ENCODE measurements around the gene FICD.
"Not testable (repeated sequence)": the region's sequence is repeated elsewhere in the genome, so short reads cannot be mapped to it uniquely, and the experiment has no call there.

Gene FICD

GRCh38 chr12:108483213-108484059 lies 31.6 kb upstream of the FICD start:
- Histone ChIP-seq H3K4me1 (ENCODE audit: control insufficient read depth in 1 of 2, insufficient read depth in 2 of 2, low read length in 2 of 2) (no peaks in the 10 kb centered on the region), H3K27ac (ENCODE audit: low read length) (no peak overlapping the region)

GRCh38 chr12:108484431-108484830 lies 30.6 kb upstream of the FICD start:
- no peak overlapping the region for H3K4me3 ChIP-seq (ENCODE audit: low read depth in 1 of 2, low read length in 2 of 2)
- no peaks in the 10 kb centered on the region for H3K27me3 ChIP-seq (ENCODE audit: low read depth, low read length)
- no peaks in the 10 kb centered on the region for H3K4me1 ChIP-seq (ENCODE audit: control insufficient read depth in 1 of 2, insufficient read depth in 2 of 2, low read length in 2 of 2)
- no peak overlapping the region for H3K27ac ChIP-seq (ENCODE audit: low read length)
- no peaks in the 10 kb centered on the region for H3K9me3 ChIP-seq (ENCODE audit: control insufficient read depth in 1 of 2, low read length in 2 of 2)
- no peaks in the 10 kb centered on the region for H3K36me3 ChIP-seq (ENCODE audit: control insufficient read depth in 1 of 2, insufficient read depth in 2 of 2, low read length in 2 of 2)

More at GRCh38 chr12:108483213-108484059, 31.6 kb upstream of the FICD start:
- Histone ChIP-seq H3K4me3 (ENCODE audit: low read depth in 1 of 2, low read length in 2 of 2) (no peak overlapping the region), H3K36me3 (ENCODE audit: control insufficient read depth in 1 of 2, insufficient read depth in 2 of 2, low read length in 2 of 2) (no peaks in the 10 kb centered on the region), H3K27me3 (ENCODE audit: low read depth, low read length) (no peaks in the 10 kb centered on the region), H3K9me3 (ENCODE audit: control insufficient read depth in 1 of 2, low read length in 2 of 2) (no peaks in the 10 kb centered on the region)

GRCh38 chr12:108484845-108485244 lies 30.2 kb upstream of the FICD start:
- Histone ChIP-seq H3K4me3 (ENCODE audit: low read depth in 1 of 2, low read length in 2 of 2) (no peak overlapping the region), H3K36me3 (ENCODE audit: control insufficient read depth in 1 of 2, insufficient read depth in 2 of 2, low read length in 2 of 2) (no peaks in the 10 kb centered on the region), H3K4me1 (ENCODE audit: control insufficient read depth in 1 of 2, insufficient read depth in 2 of 2, low read length in 2 of 2) (no peaks in the 10 kb centered on the region), H3K27ac (ENCODE audit: low read length) (no peak overlapping the region), H3K9me3 (ENCODE audit: control insufficient read depth in 1 of 2, low read length in 2 of 2) (no peaks in the 10 kb centered on the region), H3K27me3 (ENCODE audit: low read depth, low read length) (no peaks in the 10 kb centered on the region)

GRCh38 chr12:108485371-108485770 lies 29.7 kb upstream of the FICD start:
- not testable (repeated sequence) for H3K36me3 ChIP-seq (ENCODE audit: control insufficient read depth in 1 of 2, insufficient read depth in 2 of 2, low read length in 2 of 2); H3K9me3 ChIP-seq (ENCODE audit: control insufficient read depth in 1 of 2, low read length in 2 of 2); H3K4me1 ChIP-seq (ENCODE audit: control insufficient read depth in 1 of 2, insufficient read depth in 2 of 2, low read length in 2 of 2); H3K4me3 ChIP-seq (ENCODE audit: low read depth in 1 of 2, low read length in 2 of 2); H3K27me3 ChIP-seq (ENCODE audit: low read depth, low read length); H3K27ac ChIP-seq (ENCODE audit: low read length)

GRCh38 chr12:108487029-108487428 lies 28.0 kb upstream of the FICD start:
- H3K4me3 ChIP-seq (ENCODE audit: low read depth in 1 of 2, low read length in 2 of 2); H3K9me3 ChIP-seq (ENCODE audit: control insufficient read depth in 1 of 2, low read length in 2 of 2); H3K4me1 ChIP-seq (ENCODE audit: control insufficient read depth in 1 of 2, insufficient read depth in 2 of 2, low read length in 2 of 2); H3K36me3 ChIP-seq (ENCODE audit: control insufficient read depth in 1 of 2, insufficient read depth in 2 of 2, low read length in 2 of 2); H3K27me3 ChIP-seq (ENCODE audit: low read depth, low read length); H3K27ac ChIP-seq (ENCODE audit: low read length): not testable (repeated sequence)

- Histone ChIP-seq H3K4me3 (ENCODE audit: low read depth in 1 of 2, low read length in 2 of 2) (no peak overlapping the region), H3K27ac (ENCODE audit: low read length) (no peak overlapping the region), H3K36me3 (ENCODE audit: control insufficient read depth in 1 of 2, insufficient read depth in 2 of 2, low read length in 2 of 2) (no peaks in the 10 kb centered on the region), H3K9me3 (ENCODE audit: control insufficient read depth in 1 of 2, low read length in 2 of 2) (no peaks in the 10 kb centered on the region), H3K4me1 (ENCODE audit: control insufficient read depth in 1 of 2, insufficient read depth in 2 of 2, low read length in 2 of 2) (no peaks in the 10 kb centered on the region), H3K27me3 (ENCODE audit: low read depth, low read length) (no peaks in the 10 kb centered on the region)
These were observed 23.8 kb upstream of the FICD start for GRCh38 chr12:108491256-108491655.

GRCh38 chr12:108495054-108495453 lies 20.0 kb upstream of the FICD start:
- no peaks in the 10 kb centered on the region for H3K36me3 ChIP-seq (ENCODE audit: control insufficient read depth in 1 of 2, insufficient read depth in 2 of 2, low read length in 2 of 2)
- no peaks in the 10 kb centered on the region for H3K27me3 ChIP-seq (ENCODE audit: low read depth, low read length)
- no peak overlapping the region for H3K4me3 ChIP-seq (ENCODE audit: low read depth in 1 of 2, low read length in 2 of 2)
- H3K9me3 ChIP-seq (ENCODE audit: control insufficient read depth in 1 of 2, low read length in 2 of 2) = no peaks in the 10 kb centered on the region
- H3K4me1 ChIP-seq (ENCODE audit: control insufficient read depth in 1 of 2, insufficient read depth in 2 of 2, low read length in 2 of 2) = no peaks in the 10 kb centered on the region
- H3K27ac ChIP-seq (ENCODE audit: low read length) = no peak overlapping the region

GRCh38 chr12:108495823-108496579 lies 19.1 kb upstream of the FICD start:
- Histone ChIP-seq H3K9me3 (ENCODE audit: control insufficient read depth in 1 of 2, low read length in 2 of 2) (no peaks in the 10 kb centered on the region), H3K27me3 (ENCODE audit: low read depth, low read length) (no peaks in the 10 kb centered on the region), H3K4me1 (ENCODE audit: control insufficient read depth in 1 of 2, insufficient read depth in 2 of 2, low read length in 2 of 2) (no peaks in the 10 kb centered on the region), H3K27ac (ENCODE audit: low read length) (no peak overlapping the region), H3K36me3 (ENCODE audit: control insufficient read depth in 1 of 2, insufficient read depth in 2 of 2, low read length in 2 of 2) (no peaks in the 10 kb centered on the region), H3K4me3 (ENCODE audit: low read depth in 1 of 2, low read length in 2 of 2) (no peak overlapping the region)

- Histone ChIP-seq H3K4me3 (ENCODE audit: low read depth in 1 of 2, low read length in 2 of 2) (no peak overlapping the region), H3K27ac (ENCODE audit: low read length) (no peak overlapping the region), H3K36me3 (ENCODE audit: control insufficient read depth in 1 of 2, insufficient read depth in 2 of 2, low read length in 2 of 2) (no peaks in the 10 kb centered on the region), H3K4me1 (ENCODE audit: control insufficient read depth in 1 of 2, insufficient read depth in 2 of 2, low read length in 2 of 2) (no peaks in the 10 kb centered on the region), H3K27me3 (ENCODE audit: low read depth, low read length) (no peaks in the 10 kb centered on the region), H3K9me3 (ENCODE audit: control insufficient read depth in 1 of 2, low read length in 2 of 2) (peaks cover 0 to 8% of the 10 kb centered on the region in 2 donors)
These were observed 16.9 kb upstream of the FICD start for GRCh38 chr12:108498136-108498535.

- peaks cover 0 to 11% of the 10 kb centered on the region in 2 donors for H3K9me3 ChIP-seq (ENCODE audit: control insufficient read depth in 1 of 2, low read length in 2 of 2)
- H3K27ac ChIP-seq (ENCODE audit: low read length) = no peak overlapping the region
- H3K27me3 ChIP-seq (ENCODE audit: low read depth, low read length) = no peaks in the 10 kb centered on the region
- H3K4me1 ChIP-seq (ENCODE audit: control insufficient read depth in 1 of 2, insufficient read depth in 2 of 2, low read length in 2 of 2) = no peaks in the 10 kb centered on the region
- no peaks in the 10 kb centered on the region for H3K36me3 ChIP-seq (ENCODE audit: control insufficient read depth in 1 of 2, insufficient read depth in 2 of 2, low read length in 2 of 2)
- no peak overlapping the region for H3K4me3 ChIP-seq (ENCODE audit: low read depth in 1 of 2, low read length in 2 of 2)
These were observed 12.2 kb upstream of the FICD start for GRCh38 chr12:108502922-108503321.

GRCh38 chr12:108505129-108505528 lies 9.9 kb upstream of the FICD start:
- H3K4me1 ChIP-seq (ENCODE audit: control insufficient read depth in 1 of 2, insufficient read depth in 2 of 2, low read length in 2 of 2) = no peaks in the 10 kb centered on the region
- H3K36me3 ChIP-seq (ENCODE audit: control insufficient read depth in 1 of 2, insufficient read depth in 2 of 2, low read length in 2 of 2) = no peaks in the 10 kb centered on the region
- no peak overlapping the region for H3K4me3 ChIP-seq (ENCODE audit: low read depth in 1 of 2, low read length in 2 of 2)
- no peaks in the 10 kb centered on the region for H3K27me3 ChIP-seq (ENCODE audit: low read depth, low read length)
- no peak overlapping the region for H3K27ac ChIP-seq (ENCODE audit: low read length)
- peaks cover 0 to 11% of the 10 kb centered on the region in 2 donors for H3K9me3 ChIP-seq (ENCODE audit: control insufficient read depth in 1 of 2, low read length in 2 of 2)
